Left renal cortex interstitium (tissue), 4 donors: ENCODE results near the gene TMPRSS4. TPM values are rescaled to one million over a fixed set of nuclear protein-coding genes. Genes with fewer than 3 reads are reported as not detected.

Source experiments
- DNase-seq, 4 donors: peaks; one replicate each; pipeline ENCODE4 v3.0.0-alpha.2; 2013; ENCODE audit warnings: low read depth in 4 of 4, low spot score in 2 of 4, missing footprints in 1 of 4
- polyA plus RNA-seq, 4 donors: library from polyadenylated mRNA; unstranded; fragments of 120-200 nt; gene quantifications; one replicate each; pipeline ENCODE4 v1.2.1, GENCODE V29; 2013; ENCODE audit not compliant: insufficient read length in 4 of 4

The TMPRSS4 gene
- polyA plus RNA-seq, 4 donors = 25.8 to 39.6 (median 32.0) TPM

DNA sequence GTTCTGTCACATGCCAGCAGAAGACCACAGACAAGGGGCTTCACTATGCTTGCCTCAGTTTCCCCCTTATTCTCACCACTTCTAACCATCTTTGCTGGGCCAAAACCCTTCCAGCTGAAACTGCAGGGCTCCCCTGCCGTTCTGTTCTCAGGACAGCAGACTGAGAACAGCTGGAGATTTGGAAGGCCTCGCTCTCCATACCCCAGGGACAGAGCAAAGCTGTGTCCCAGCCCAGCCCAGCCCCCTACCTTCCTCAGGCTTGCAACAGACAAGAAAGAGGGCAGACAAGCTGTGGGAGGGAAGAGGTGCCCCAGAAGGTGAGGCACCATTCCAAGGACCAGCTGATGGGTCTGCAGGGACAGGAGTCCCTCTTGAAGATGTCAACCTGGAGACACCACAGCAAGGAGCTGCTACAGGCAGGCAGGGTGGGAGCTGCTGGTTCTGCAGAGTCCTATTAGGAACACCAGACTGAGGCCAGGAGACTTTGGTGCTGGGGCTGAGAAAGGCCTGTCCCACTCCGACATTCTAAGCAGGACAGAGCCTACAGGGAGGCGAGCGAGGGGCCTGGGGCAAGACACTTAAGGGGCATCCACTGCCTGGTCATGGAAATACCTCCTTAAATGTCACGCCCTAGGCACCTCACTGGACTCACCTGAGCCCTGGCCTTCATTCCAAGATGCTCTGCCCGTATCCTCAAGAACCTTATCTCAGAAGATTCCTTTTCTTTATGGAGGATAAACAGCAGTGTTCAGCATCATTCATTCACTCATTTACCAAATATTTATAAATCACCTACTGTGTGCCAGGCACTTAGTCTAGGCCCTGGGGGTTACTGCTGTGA is 92.6 kb downstream of the TMPRSS4 start:
- DNase-seq = no peak

DNA sequence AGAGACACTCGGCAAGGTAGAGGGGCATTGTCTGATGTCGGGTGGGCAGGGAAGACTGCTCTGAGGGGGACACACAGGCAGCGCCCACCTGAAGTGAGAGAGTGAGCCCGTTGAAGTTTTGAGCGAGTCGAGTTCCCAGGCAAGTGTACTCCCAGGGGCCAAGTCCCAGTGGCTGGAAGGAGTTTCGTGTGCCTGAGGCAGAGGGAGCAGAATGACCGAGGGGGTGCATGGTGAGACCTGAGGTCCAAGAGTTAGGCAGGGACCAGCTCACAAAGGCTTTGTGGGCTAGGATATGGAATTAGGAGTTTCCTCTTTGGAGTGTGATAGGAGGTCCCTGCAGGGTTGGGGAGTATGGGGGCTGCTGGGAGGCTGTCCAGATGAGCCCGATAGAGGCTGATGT is 93.4 kb downstream of the TMPRSS4 start:
- DNase-seq = no peak

- no peak for DNase-seq
Observed at GRCh38 chr11:118170882-118171268, 94.0 kb downstream of the TMPRSS4 start.

Other genes with a start within 250 kb of the TMPRSS4 start
- gene FXYD6, start 200.4 kb upstream of the TMPRSS4 start, polyA plus RNA-seq = 100 to 1,000 TPM; 122 to 150 (median 143) TPM
- under 1 TPM; 0.56 to 0.81 (median 0.74) TPM for gene TMPRSS13, start 147.7 kb upstream of the TMPRSS4 start, polyA plus RNA-seq
- gene IL10RA, start 90.7 kb upstream of the TMPRSS4 start, polyA plus RNA-seq = 1 to 10 TPM; 2.2 to 3.1 (median 2.6) TPM
- gene SMIM35, start 9.9 kb downstream of the TMPRSS4 start, polyA plus RNA-seq = under 1 TPM; 0.05 to 0.30 (median 0.12) TPM
- 1 to 10 TPM; 1.0 to 1.9 (median 1.5) TPM for gene SCN4B, start 75.7 kb downstream of the TMPRSS4 start, polyA plus RNA-seq
- gene SCN2B, start 99.6 kb downstream of the TMPRSS4 start, polyA plus RNA-seq = 1 to 10 TPM; 3.9 to 5.7 (median 4.7) TPM
- 1 to 10 TPM; 2.2 to 3.2 (median 2.7) TPM for gene JAML, start 147.9 kb downstream of the TMPRSS4 start, polyA plus RNA-seq
- gene MPZL3, start 175.3 kb downstream of the TMPRSS4 start, polyA plus RNA-seq = 1 to 10 TPM; 4.2 to 6.9 (median 5.2) TPM
- gene MPZL2, start 187.2 kb downstream of the TMPRSS4 start, polyA plus RNA-seq = 10 to 100 TPM; 18.4 to 28.5 (median 21.8) TPM
- gene CD3E, start 227.7 kb downstream of the TMPRSS4 start, polyA plus RNA-seq = under 1 TPM; 0.28 to 0.51 (median 0.38) TPM